Measurements from ENCODE around the gene CADM2.

Gene CADM2

GRCh38 chr3:85081191-85081906 is 122.6 kb downstream of the CADM2 start:
- Histone ChIP-seq H3K79me2 (ENCODE audit: insufficient read depth, low read length) (no peaks in the 10 kb centered on the region), H3K9me2 (ENCODE audit: low read depth, low read length) (no peaks in the 10 kb centered on the region), H3K9ac (ENCODE audit: low read length) (no peak overlapping the region), H3K4me2 (ENCODE audit: low read length) (no peak overlapping the region), H3K4me3 (ENCODE audit: low read depth, low read length, poor library complexity, severe bottlenecking) (no peak overlapping the region), H3F3A (ENCODE audit: insufficient read depth, low read length) (no peaks in the 10 kb centered on the region), H3K36me3 (ENCODE audit: insufficient read depth, low read length) (no peaks in the 10 kb centered on the region), H2AFZ (ENCODE audit: low read length) (no peak overlapping the region), H3K4me1 (ENCODE audit: insufficient read depth, low read length, severe bottlenecking) (no peaks in the 10 kb centered on the region), H3K27ac (ENCODE audit: low read depth, low read length, poor library complexity, severe bottlenecking) (no peak overlapping the region), H3K27me3 (ENCODE audit: insufficient read depth, low read length) (no peaks in the 10 kb centered on the region), H3K9me3 (ENCODE audit: low read length) (no peaks in the 10 kb centered on the region), H4K20me1 (ENCODE audit: insufficient read depth, low read length) (no peaks in the 10 kb centered on the region)
- TF ChIP-seq EZH2 (IDR thresholded peaks at IDR 0.05; ENCODE audit: borderline replicate concordance, low read length) (no peak), CTCF (IDR thresholded peaks at IDR 0.05; ENCODE audit: low read length) (no peak)

- TF ChIP-seq EZH2 (IDR thresholded peaks at IDR 0.05; ENCODE audit: borderline replicate concordance, low read length) (no peak), CTCF (IDR thresholded peaks at IDR 0.05; ENCODE audit: low read length) (no peak)
- H3K9ac ChIP-seq (ENCODE audit: low read length): no peak overlapping the region
- no peaks in the 10 kb centered on the region for H3F3A ChIP-seq (ENCODE audit: insufficient read depth, low read length)
- H3K4me2 ChIP-seq (ENCODE audit: low read length): no peak overlapping the region
- H3K9me3 ChIP-seq (ENCODE audit: low read length): no peaks in the 10 kb centered on the region
- H3K36me3 ChIP-seq (ENCODE audit: insufficient read depth, low read length): no peaks in the 10 kb centered on the region
- H2AFZ ChIP-seq (ENCODE audit: low read length): no peak overlapping the region
- no peaks in the 10 kb centered on the region for H3K27me3 ChIP-seq (ENCODE audit: insufficient read depth, low read length)
- H3K4me1 ChIP-seq (ENCODE audit: insufficient read depth, low read length, severe bottlenecking): no peaks in the 10 kb centered on the region
- H4K20me1 ChIP-seq (ENCODE audit: insufficient read depth, low read length): no peaks in the 10 kb centered on the region
- no peaks in the 10 kb centered on the region for H3K9me2 ChIP-seq (ENCODE audit: low read depth, low read length)
- H3K4me3 ChIP-seq (ENCODE audit: low read depth, low read length, poor library complexity, severe bottlenecking): no peak overlapping the region
- H3K27ac ChIP-seq (ENCODE audit: low read depth, low read length, poor library complexity, severe bottlenecking): no peak overlapping the region
- H3K79me2 ChIP-seq (ENCODE audit: insufficient read depth, low read length): no peaks in the 10 kb centered on the region
Observed at GRCh38 chr3:85090495-85090894, 131.7 kb downstream of the CADM2 start.

- Histone ChIP-seq H3K4me1 (ENCODE audit: insufficient read depth, low read length, severe bottlenecking) (no peaks in the 10 kb centered on the region), H3F3A (ENCODE audit: insufficient read depth, low read length) (no peaks in the 10 kb centered on the region), H3K79me2 (ENCODE audit: insufficient read depth, low read length) (no peaks in the 10 kb centered on the region), H3K9ac (ENCODE audit: low read length) (no peak overlapping the region), H4K20me1 (ENCODE audit: insufficient read depth, low read length) (no peaks in the 10 kb centered on the region), H3K9me2 (ENCODE audit: low read depth, low read length) (no peaks in the 10 kb centered on the region), H3K4me2 (ENCODE audit: low read length) (no peak overlapping the region), H3K36me3 (ENCODE audit: insufficient read depth, low read length) (no peaks in the 10 kb centered on the region), H3K4me3 (ENCODE audit: low read depth, low read length, poor library complexity, severe bottlenecking) (no peak overlapping the region), H3K27me3 (ENCODE audit: insufficient read depth, low read length) (no peaks in the 10 kb centered on the region), H2AFZ (ENCODE audit: low read length) (no peak overlapping the region), H3K9me3 (ENCODE audit: low read length) (no peaks in the 10 kb centered on the region), H3K27ac (ENCODE audit: low read depth, low read length, poor library complexity, severe bottlenecking) (no peak overlapping the region)
- TF ChIP-seq EZH2 (IDR thresholded peaks at IDR 0.05; ENCODE audit: borderline replicate concordance, low read length) (no peak), CTCF (IDR thresholded peaks at IDR 0.05; ENCODE audit: low read length) (no peak)
Observed at GRCh38 chr3:85100316-85100715, 141.5 kb downstream of the CADM2 start.
